ENCODE data around the gene ARL5A.

The ARL5A gene

DNA sequence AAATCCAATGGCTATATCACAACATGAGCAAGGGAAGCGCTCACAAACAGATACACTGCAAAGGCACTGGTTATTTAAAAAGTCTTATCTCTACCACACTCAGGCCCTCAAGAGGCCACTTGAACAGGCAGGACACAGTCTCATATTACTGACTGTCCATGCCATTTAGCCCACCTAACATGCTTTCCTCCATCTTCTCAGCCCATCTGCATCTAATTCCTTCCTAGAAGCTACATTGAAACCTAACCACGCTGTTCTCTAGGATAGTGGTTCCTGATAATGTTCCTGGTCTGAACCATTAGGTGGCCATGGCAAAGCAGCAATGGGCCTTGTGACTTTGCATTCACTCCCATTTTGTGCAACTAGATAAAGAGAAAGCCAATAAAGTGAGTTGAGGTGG lies 71.4 kb downstream of the ARL5A start:
- H3K27ac ChIP-seq, result no peak overlapping the region
- no peak for TF ChIP-seq ZFX (IDR thresholded peaks at IDR 0.05)
- TF ChIP-seq CTCF (conservative IDR thresholded peaks at IDR 0.05), result no peak

DNA sequence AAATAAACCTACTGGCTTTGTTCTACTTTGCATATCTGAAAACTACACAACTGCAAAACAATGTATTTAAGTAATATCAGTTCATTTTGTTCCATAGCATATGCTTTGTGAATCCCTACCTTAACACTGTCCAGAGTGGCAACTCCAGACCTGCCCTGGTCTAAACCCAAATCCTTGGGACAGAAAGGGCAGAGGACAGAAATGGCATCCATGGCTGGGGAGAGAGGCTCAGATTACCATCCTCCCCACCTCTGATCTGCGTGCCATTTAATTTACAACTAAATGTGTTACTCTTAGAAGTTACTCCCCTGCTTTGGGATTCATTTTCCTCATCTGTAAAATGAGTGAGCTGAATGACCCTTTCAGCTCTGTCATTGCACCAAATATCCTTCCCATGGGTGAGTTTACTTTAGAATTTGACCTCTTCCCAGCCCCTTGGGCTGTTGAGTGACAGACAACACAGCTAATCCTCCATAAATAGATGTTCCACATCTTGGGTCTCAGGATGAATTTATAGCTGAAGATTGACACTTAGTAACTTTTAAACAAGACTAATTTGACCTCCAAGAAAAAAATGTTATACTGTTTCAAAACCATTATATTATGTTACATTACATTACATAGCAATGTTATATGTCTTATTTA lies 73.8 kb downstream of the ARL5A start:
- TF ChIP-seq ZFX (IDR thresholded peaks at IDR 0.05) (no peak), CTCF (conservative IDR thresholded peaks at IDR 0.05) (no peak)
- no peak overlapping the region for H3K27ac ChIP-seq

- no peak overlapping the region for H3K27ac ChIP-seq
- TF ChIP-seq ZFX (IDR thresholded peaks at IDR 0.05), result no peak
- no peak for TF ChIP-seq CTCF (conservative IDR thresholded peaks at IDR 0.05)
These were observed 74.7 kb downstream of the ARL5A start for GRCh38 chr2:151753540-151753939.

Data from C4-2B (cell line).